Mesendoderm (in vitro differentiated cells): ENCODE data around the gene USP54.
"Not testable (repeated sequence)": the region's sequence is repeated elsewhere in the genome, so short reads cannot be mapped to it uniquely, and the experiment has no call there.

ENCODE experiments used
- DNase-seq: peaks from one replicate; pipeline ENCODE4 v3.0.0; 2013
- H2AK5ac ChIP-seq: 2 replicates; pipeline ENCODE4 v1.6.1; 2013; ENCODE audit warnings: low read length, inconsistent platforms
- H2BK120ac ChIP-seq: 2 replicates; pipeline ENCODE4 v1.6.1; 2013; ENCODE audit warnings: low read depth, mild to moderate bottlenecking, low read length, moderate library complexity, mixed read lengths
- H2BK15ac ChIP-seq: replicated peaks from 2 replicates; pipeline ENCODE4 v1.6.1; 2013; ENCODE audit warnings: low read depth, mild to moderate bottlenecking, moderate library complexity
- H2BK5ac ChIP-seq: 2 replicates; pipeline ENCODE4 v1.6.1; 2013; ENCODE audit warnings: low read length, inconsistent platforms
- H3K18ac ChIP-seq: 2 replicates; pipeline ENCODE4 v1.6.1; 2013; ENCODE audit warnings: mild to moderate bottlenecking, low read length, mixed read lengths
- H3K23ac ChIP-seq: one replicate; pipeline ENCODE4 v1.6.1; 2013; ENCODE audit warnings: low read length
- H3K27ac ChIP-seq: 2 replicates; pipeline ENCODE4 v1.5.1; 2013; ENCODE audit warnings: low read depth, mild to moderate bottlenecking, inconsistent platforms, low read length, moderate library complexity
- H3K27me3 ChIP-seq: 2 replicates; pipeline ENCODE4 v1.6.1; 2013; ENCODE audit warnings: low read length, control low read depth, mild to moderate bottlenecking, inconsistent platforms; ENCODE audit not compliant: insufficient read depth, poor library complexity
- H3K36me3 ChIP-seq: 2 replicates; pipeline ENCODE4 v1.6.1; 2013; ENCODE audit warnings: low read length, inconsistent platforms; ENCODE audit not compliant: control insufficient read depth, insufficient read depth
- H3K4ac ChIP-seq: one replicate; pipeline ENCODE4 v1.6.1; 2013; ENCODE audit warnings: low read depth, mild to moderate bottlenecking, low read length, moderate library complexity
- H3K4me1 ChIP-seq: 2 replicates; pipeline ENCODE4 v1.6.1; 2013; ENCODE audit warnings: low read depth, low read length, inconsistent platforms; ENCODE audit not compliant: control insufficient read depth
- H3K4me2 ChIP-seq: 2 replicates; pipeline ENCODE4 v1.6.1; 2013; ENCODE audit warnings: low read length
- H3K4me3 ChIP-seq: 2 replicates; pipeline ENCODE4 v1.5.1; 2013; ENCODE audit warnings: mild to moderate bottlenecking, low read length
- H3K56ac ChIP-seq: one replicate; pipeline ENCODE4 v1.6.1; 2013; ENCODE audit warnings: low read length
- H3K79me1 ChIP-seq: 2 replicates; pipeline ENCODE4 v1.6.1; 2013; ENCODE audit warnings: low read length, inconsistent platforms
- H3K79me2 ChIP-seq: 2 replicates; pipeline ENCODE4 v1.6.1; 2013; ENCODE audit warnings: mild to moderate bottlenecking, low read length; ENCODE audit not compliant: control insufficient read depth, insufficient read depth
- H3K9ac ChIP-seq: 2 replicates; pipeline ENCODE4 v1.6.1; 2013; ENCODE audit warnings: low read length, inconsistent platforms
- H4K5ac ChIP-seq: one replicate; pipeline ENCODE4 v1.6.1; 2013; ENCODE audit warnings: low read length
- H4K8ac ChIP-seq: one replicate; pipeline ENCODE4 v1.6.1; 2013; ENCODE audit warnings: low read depth, mild to moderate bottlenecking, control low read depth, low read length, moderate library complexity
- WGBS: extraction: QIAGEN DNeasy Blood & Tissue Kit; methylation state at CpG from one replicate; pipeline ENCODE4 v1.1.7; 2013; ENCODE audit warnings: low lambda C conversion rate, missing lambda C conversion rate; ENCODE audit not compliant: insufficient coverage; ENCODE audit errors: extremely low coverage; 5-methylcytosine and 5-hydroxymethylcytosine counted together

The USP54 gene

GRCh38 chr10:73586583-73586984, 4.6 kb downstream of the USP54 start:
- Histone ChIP-seq H4K5ac (no peak overlapping the region), H4K8ac (no peak overlapping the region), H3K27me3 (no peaks in the 10 kb centered on the region), H3K79me2 (peaks cover 2% of the 10 kb centered on the region), H2BK120ac (no peak overlapping the region), H3K56ac (no peak overlapping the region), H3K79me1 (peaks cover 3% of the 10 kb centered on the region), H3K9ac (no peak overlapping the region), H2BK5ac (no peak overlapping the region), H2AK5ac (no peak overlapping the region), H2BK15ac (no peak overlapping the region), H3K4me1 (peaks cover 2% of the 10 kb centered on the region), H3K23ac (no peak overlapping the region), H3K4me3 (no peak overlapping the region), H3K4ac (no peak overlapping the region), H3K36me3 (no peaks in the 10 kb centered on the region), H3K27ac (no peak overlapping the region), H3K18ac (no peak overlapping the region), H3K4me2 (no peak overlapping the region)
- DNase-seq = no peak
- WGBS = no CpG with 5 or more reads among the region's 1 CpG

GRCh38 chr10:73585327-73585726, 5.8 kb downstream of the USP54 start:
- no peak overlapping the region for H3K18ac ChIP-seq
- no peak overlapping the region for H2BK5ac ChIP-seq
- H3K79me2 ChIP-seq = peaks cover 2% of the 10 kb centered on the region
- H4K8ac ChIP-seq = no peak overlapping the region
- H3K4me1 ChIP-seq = peaks cover 2% of the 10 kb centered on the region
- no peak overlapping the region for H3K23ac ChIP-seq
- no peak overlapping the region for H3K4me2 ChIP-seq
- no peak overlapping the region for H2BK120ac ChIP-seq
- no peak overlapping the region for H3K9ac ChIP-seq
- peaks cover 5% of the 10 kb centered on the region for H3K79me1 ChIP-seq
- H2AK5ac ChIP-seq = no peak overlapping the region
- H3K27ac ChIP-seq = no peak overlapping the region
- H3K36me3 ChIP-seq = no peaks in the 10 kb centered on the region
- WGBS = no CpG with 5 or more reads among the region's 3 CpGs
- no peak overlapping the region for H3K4me3 ChIP-seq
- H3K27me3 ChIP-seq = no peaks in the 10 kb centered on the region
- no peak overlapping the region for H3K4ac ChIP-seq
- H4K5ac ChIP-seq = no peak overlapping the region
- no peak overlapping the region for H3K56ac ChIP-seq
- DNase-seq = peak; percentile 22
- no peak overlapping the region for H2BK15ac ChIP-seq

GRCh38 chr10:73584737-73585136, 6.4 kb downstream of the USP54 start:
- no peak overlapping the region for H2AK5ac ChIP-seq
- H3K9ac ChIP-seq = no peak overlapping the region
- H3K27ac ChIP-seq = no peak overlapping the region
- H4K8ac ChIP-seq = no peak overlapping the region
- no peak overlapping the region for H4K5ac ChIP-seq
- DNase-seq = no peak
- no peaks in the 10 kb centered on the region for H3K27me3 ChIP-seq
- WGBS = no CpG with 5 or more reads among the region's 2 CpGs
- H3K18ac ChIP-seq = no peak overlapping the region
- no peak overlapping the region for H2BK15ac ChIP-seq
- H3K56ac ChIP-seq = no peak overlapping the region
- H3K23ac ChIP-seq = no peak overlapping the region
- H3K4ac ChIP-seq = no peak overlapping the region
- no peak overlapping the region for H2BK120ac ChIP-seq
- H3K4me1 ChIP-seq = no peaks in the 10 kb centered on the region
- peaks cover 4% of the 10 kb centered on the region for H3K79me1 ChIP-seq
- no peak overlapping the region for H3K4me2 ChIP-seq
- no peaks in the 10 kb centered on the region for H3K36me3 ChIP-seq
- H2BK5ac ChIP-seq = no peak overlapping the region
- no peak overlapping the region for H3K4me3 ChIP-seq
- H3K79me2 ChIP-seq = peaks cover 2% of the 10 kb centered on the region

GRCh38 chr10:73581918-73582317, 9.2 kb downstream of the USP54 start:
- Histone ChIP-seq H3K18ac (no peak overlapping the region), H3K79me2 (peaks cover 3% of the 10 kb centered on the region), H3K4me1 (no peaks in the 10 kb centered on the region), H3K36me3 (no peaks in the 10 kb centered on the region), H3K27me3 (no peaks in the 10 kb centered on the region), H4K5ac (no peak overlapping the region), H3K56ac (no peak overlapping the region), H3K4me2 (no peak overlapping the region), H2BK15ac (no peak overlapping the region), H3K4ac (no peak overlapping the region), H4K8ac (no peak overlapping the region), H2AK5ac (no peak overlapping the region), H2BK120ac (no peak overlapping the region), H2BK5ac (no peak overlapping the region), H3K23ac (no peak overlapping the region), H3K79me1 (peaks cover 6% of the 10 kb centered on the region), H3K4me3 (no peak overlapping the region), H3K27ac (no peak overlapping the region), H3K9ac (no peak overlapping the region)
- peak; percentile 19 for DNase-seq
- no CpG with 5 or more reads among the region's 2 CpGs for WGBS

- H3K4me3 ChIP-seq, H4K5ac ChIP-seq, H3K4me1 ChIP-seq, H3K9ac ChIP-seq, H2BK120ac ChIP-seq, H2BK5ac ChIP-seq, H2AK5ac ChIP-seq, H2BK15ac ChIP-seq, H3K79me2 ChIP-seq, H3K56ac ChIP-seq, H3K79me1 ChIP-seq, H3K23ac ChIP-seq, H3K4ac ChIP-seq, H3K27me3 ChIP-seq, H3K4me2 ChIP-seq, H3K36me3 ChIP-seq, DNase-seq, H3K18ac ChIP-seq, H4K8ac ChIP-seq, H3K27ac ChIP-seq: not testable (repeated sequence)
- whole genome bisulfite sequencing = no CpG with 5 or more reads among the region's 6 CpGs
These were observed 12.2 kb downstream of the USP54 start for GRCh38 chr10:73578927-73579326.

- no CpG with 5 or more reads among the region's 1 CpG for WGBS
These were observed 13.4 kb downstream of the USP54 start for GRCh38 chr10:73577788-73578187.

More at GRCh38 chr10:73577788-73578187, 13.4 kb downstream of the USP54 start:
- Histone ChIP-seq H4K8ac (no peak overlapping the region), H2BK15ac (no peak overlapping the region), H2BK120ac (no peak overlapping the region), H3K9ac (no peak overlapping the region), H3K4me1 (no peaks in the 10 kb centered on the region), H3K4me2 (no peak overlapping the region), H3K27ac (no peak overlapping the region), H3K79me2 (peaks cover 3% of the 10 kb centered on the region), H3K79me1 (peaks cover 6% of the 10 kb centered on the region), H3K4ac (no peak overlapping the region), H2BK5ac (no peak overlapping the region), H3K18ac (no peak overlapping the region), H2AK5ac (no peak overlapping the region), H3K23ac (peak overlapping the region; percentile 38), H3K4me3 (no peak overlapping the region), H3K56ac (no peak overlapping the region), H3K27me3 (no peaks in the 10 kb centered on the region), H3K36me3 (no peaks in the 10 kb centered on the region), H4K5ac (no peak overlapping the region)
- peak; percentile 57 for DNase-seq
